D721Med (cell line): Measurements from ENCODE around the gene NOL4L.

Experiments used
- DNase-seq: peaks from one replicate; pipeline ENCODE4 v3.0.0; 2011; ENCODE audit warnings: low spot score; ENCODE audit not compliant: insufficient read length
- FAIRE-seq: peaks from 2 replicates; lab custom pipeline; 2011; peaks lifted over from hg19 to GRCh38; lab: Jason Lieb, UNC
- TF ChIP-seq, protein P1 (sequence below): IDR thresholded peaks from 2 replicates; pipeline ENCODE4 v1.5.1; 2012; ENCODE audit warnings: mild to moderate bottlenecking, control low read depth; ENCODE audit not compliant: insufficient read depth; ENCODE audit errors: missing control alignments

NOL4L gene

DNA sequence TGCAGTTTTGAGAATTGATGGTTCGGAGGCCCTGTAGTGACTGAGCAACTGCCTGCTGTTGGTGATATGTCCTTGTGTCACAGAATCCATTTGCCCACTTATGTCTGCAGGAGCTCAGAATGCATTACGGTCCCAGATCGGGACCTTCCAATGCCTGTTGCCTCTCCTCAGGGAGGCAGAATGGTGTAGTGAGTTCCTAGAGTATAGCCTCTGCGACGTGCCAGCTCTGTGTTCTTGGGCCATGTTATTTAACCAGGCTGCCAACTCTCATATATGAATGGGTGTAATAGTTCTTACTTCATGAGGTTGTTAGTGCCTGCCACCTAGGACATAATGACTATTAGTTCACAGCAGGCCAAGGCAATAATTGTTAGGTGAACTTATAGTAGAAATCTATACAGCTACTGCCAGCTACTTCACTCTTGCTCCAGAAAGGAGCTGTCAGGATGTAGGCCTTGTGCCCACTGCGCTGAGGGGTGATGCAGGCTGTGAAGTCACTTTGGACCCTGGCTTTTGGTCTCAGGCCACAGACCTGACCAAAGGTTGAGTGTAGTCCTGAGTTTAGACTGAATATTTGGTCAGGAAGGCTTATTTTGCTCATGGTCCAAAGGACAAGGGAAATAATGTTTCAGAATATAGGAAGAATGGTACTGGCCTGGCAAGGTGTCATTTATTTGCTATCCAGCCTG, 144.9 kb downstream of the NOL4L start:
- TF ChIP-seq, protein P1, sequence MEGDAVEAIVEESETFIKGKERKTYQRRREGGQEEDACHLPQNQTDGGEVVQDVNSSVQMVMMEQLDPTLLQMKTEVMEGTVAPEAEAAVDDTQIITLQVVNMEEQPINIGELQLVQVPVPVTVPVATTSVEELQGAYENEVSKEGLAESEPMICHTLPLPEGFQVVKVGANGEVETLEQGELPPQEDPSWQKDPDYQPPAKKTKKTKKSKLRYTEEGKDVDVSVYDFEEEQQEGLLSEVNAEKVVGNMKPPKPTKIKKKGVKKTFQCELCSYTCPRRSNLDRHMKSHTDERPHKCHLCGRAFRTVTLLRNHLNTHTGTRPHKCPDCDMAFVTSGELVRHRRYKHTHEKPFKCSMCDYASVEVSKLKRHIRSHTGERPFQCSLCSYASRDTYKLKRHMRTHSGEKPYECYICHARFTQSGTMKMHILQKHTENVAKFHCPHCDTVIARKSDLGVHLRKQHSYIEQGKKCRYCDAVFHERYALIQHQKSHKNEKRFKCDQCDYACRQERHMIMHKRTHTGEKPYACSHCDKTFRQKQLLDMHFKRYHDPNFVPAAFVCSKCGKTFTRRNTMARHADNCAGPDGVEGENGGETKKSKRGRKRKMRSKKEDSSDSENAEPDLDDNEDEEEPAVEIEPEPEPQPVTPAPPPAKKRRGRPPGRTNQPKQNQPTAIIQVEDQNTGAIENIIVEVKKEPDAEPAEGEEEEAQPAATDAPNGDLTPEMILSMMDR, result no peak
- no peak for FAIRE-seq
- DNase-seq, result no peak

- FAIRE-seq (no peak), DNase-seq (no peak)
- TF ChIP-seq, protein P1, result no peak
Observed at GRCh38 chr20:32439132-32439829, 145.9 kb downstream of the NOL4L start.

DNA sequence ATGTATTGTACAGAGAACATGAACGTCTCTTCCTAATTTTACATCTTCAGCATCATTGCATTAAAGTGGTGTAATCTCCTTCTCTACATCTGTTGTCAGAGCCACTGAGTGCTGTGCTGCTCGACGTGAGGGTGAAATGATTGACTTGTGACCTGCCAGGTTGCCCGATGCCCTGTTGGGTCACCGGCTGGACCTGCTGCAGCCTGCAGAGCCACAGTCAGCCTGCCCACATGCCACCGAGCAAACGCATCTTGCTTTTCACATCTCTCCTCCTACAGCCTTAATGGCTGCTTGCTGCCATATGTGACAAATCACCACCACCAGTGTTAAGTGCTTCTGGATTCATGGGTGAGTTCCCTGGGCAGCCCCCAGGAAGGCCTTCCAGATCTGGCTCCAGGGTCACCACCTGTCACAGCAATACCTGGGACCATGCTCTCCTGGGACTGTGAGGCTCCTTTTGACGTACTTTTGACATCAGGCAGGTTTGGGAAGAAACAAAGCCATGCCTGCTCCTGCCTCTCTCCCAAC, 146.7 kb downstream of the NOL4L start:
- FAIRE-seq (no peak), DNase-seq (no peak)
- TF ChIP-seq, protein P1, result no peak

DNA sequence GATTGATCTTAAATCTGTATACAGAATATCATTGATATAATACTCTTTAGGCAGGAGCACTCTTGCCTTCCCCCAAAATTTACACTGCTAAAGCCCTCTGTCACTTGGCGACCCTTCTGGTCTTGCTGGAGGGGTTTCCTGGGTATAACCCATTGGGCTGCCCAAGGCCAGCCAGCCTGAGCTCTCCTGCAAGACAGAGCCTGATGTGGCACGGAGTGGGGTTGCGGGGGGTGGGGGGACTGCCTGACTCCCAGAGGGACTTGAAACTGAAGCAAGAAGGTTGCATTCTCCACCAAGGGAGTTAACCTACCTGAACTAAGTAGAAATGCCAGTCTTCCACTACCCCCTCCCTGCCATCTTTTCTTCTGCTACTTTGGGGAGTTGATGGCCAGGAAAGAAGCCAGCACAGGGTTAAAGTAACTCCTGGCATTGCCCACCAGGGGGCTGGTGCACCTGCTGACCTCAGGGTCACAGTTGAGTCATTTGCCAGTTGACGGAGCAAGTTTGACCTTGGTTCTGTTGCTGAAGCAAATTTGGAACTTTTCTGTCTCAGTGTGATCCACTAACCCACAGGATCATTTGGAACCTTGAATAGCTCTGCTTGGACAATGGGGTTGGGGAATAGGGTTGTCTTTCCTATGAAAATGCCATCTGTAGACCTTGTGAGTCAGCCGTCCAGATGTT, 147.6 kb downstream of the NOL4L start:
- TF ChIP-seq, protein P1, result no peak
- no peak for FAIRE-seq
- no peak for DNase-seq

GRCh38 chr20:32436968-32437367, 148.2 kb downstream of the NOL4L start:
- FAIRE-seq (no peak), DNase-seq (no peak)
- TF ChIP-seq, protein P1, result no peak

DNA sequence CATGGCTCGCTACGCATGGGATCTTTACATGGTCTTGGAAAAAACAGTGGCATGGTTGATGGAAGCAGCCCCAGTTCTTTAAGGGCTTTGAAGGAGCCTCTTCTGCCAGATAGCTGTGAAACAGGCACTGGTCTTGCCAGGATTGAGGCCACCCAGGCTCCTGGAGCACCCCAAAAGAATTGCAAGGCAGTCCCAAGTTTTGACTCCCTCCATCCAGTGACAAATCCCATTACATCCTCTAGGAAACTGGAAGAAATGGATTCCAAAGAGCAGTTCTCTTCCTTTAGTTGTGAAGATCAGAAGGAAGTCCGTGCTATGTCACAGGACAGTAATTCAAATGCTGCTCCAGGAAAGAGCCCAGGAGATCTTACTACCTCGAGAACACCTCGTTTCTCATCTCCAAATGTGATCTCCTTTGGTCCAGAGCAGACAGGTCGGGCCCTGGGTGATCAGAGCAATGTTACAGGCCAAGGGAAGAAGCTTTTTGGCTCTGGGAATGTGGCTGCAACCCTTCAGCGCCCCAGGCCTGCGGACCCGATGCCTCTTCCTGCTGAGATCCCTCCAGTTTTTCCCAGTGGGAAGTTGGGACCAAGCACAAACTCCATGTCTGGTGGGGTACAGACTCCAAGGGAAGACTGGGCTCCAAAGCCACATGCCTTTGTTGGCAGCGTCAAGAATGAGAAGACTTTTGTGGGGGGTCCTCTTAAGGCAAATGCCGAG, 148.8 kb downstream of the NOL4L start:
- FAIRE-seq (no peak), DNase-seq (no peak)
- TF ChIP-seq, protein P1, result no peak
